ENCODE measurements around the gene NME3.
"Not testable (repeated sequence)": the region's sequence is repeated elsewhere in the genome, so short reads cannot be mapped to it uniquely, and the experiment has no call there.

The NME3 gene

DNA sequence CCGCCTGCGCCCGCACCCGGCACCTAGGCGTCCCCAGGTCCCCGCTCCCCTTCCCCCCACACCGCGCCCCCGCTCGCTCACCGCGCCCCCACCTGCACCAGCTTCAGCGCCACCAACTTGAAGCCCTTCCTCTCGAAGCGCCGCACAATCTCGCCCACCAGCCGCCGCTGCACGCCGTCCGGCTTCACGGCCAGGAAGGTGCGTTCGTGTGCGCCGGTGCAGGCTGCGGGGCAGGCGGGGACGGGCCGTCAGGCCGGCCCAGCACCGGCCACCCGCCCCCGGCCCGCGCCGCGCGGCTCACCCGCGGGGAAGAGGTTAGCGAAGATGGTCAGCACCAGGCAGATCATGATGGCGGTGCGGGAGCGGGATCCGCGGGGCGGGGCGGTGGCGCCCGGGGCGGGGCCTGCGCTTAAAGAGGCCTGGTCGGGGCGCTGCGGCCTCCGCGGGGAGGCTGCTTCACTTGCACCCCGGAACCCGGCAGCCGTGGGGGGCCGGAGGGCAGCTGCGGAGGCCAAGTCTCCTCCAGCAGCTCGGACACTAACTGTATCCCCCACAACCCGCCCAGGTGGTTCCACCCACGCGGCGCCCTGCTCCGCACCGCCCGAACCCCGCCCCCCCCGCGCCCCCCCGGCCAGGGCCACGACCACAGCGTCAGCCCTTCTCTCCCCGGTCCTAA, at the start of gene NME3:
TSS of gene NME3 (minus strand) at position 356 of the 676 bp plus-strand sequence. CDS start at position 347, 9 bp downstream.
- DNase-seq, result no peak

GRCh38 chr16:1820946-1821290, 49.6 kb upstream of the NME3 start:
- no peak for DNase-seq

- DNase-seq, result no peak
Observed at GRCh38 chr16:1820096-1820945, 49.0 kb upstream of the NME3 start.

DNA sequence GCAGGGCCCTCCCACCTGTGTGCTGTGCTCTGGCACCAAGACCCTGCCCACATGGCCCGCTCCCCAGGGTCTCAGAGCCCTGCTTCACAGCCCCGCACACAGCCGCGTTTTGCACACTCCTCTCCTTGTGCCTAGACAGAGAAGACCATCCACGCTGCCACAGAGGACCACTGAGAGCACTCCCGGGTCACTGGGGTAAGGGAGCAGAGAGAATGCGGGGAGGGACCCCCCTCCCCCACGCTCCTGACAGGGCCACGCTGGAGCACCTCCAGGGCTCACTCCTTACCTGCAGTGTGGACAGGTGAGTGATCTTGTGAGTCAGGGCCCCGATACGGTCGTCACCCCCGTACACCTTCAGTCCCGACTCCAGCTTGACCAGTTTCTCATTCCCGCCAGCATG, 48.3 kb upstream of the NME3 start:
- no peak for DNase-seq

DNA sequence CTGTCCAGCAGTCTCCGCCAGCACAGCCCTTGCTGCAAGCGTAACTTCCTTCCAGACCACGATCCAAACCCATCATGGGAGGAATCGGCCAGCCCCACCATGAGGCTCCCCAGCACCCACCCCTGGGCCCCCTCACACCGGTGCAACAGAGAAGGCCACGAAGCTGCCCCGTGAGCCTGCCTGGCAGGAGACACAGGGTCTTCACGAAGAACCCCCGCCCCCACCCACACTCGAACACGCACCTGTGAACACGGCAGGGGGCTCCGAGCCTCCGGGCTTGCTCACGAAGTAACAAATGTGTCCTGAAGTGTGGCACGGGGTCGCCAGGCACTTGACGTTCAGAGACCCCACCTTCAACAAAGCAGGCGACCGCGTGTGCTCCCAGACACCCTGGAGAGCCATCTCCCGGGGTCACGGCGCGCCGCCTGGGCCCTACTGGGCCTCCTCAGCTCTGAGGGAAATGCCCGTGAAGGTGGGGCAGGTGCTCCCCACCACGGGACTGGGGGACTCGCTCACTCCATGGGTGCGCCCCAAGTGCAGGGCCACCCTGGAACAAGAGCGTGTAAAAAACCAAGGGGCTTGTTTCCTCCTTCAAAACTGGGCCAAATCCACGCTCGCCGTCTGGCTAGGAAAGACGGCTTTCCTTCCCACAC, 47.7 kb upstream of the NME3 start:
- no peak for DNase-seq

- DNase-seq, result no peak
Observed at GRCh38 chr16:1818204-1818872, 47.0 kb upstream of the NME3 start.

DNA sequence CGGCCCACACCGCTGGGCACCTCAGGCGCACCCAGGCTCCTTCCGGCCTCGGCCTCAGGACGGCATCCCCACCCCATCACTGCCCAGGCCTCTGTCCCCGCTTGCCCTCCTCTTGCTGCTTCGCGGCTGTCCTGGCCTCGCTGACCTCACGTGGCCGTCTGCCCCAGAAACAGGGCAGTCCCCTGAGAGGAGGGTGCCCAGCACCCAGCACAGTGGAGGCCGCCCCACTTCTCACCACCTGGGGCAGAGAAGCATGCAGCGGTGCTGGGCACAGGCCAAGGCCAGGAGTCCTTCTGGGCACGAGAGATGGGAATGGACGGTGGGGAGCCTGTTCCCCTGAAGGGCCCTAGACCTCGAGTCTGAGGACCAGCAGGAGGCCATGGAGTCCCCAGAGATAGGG, 46.4 kb upstream of the NME3 start:
- no peak for DNase-seq

DNA sequence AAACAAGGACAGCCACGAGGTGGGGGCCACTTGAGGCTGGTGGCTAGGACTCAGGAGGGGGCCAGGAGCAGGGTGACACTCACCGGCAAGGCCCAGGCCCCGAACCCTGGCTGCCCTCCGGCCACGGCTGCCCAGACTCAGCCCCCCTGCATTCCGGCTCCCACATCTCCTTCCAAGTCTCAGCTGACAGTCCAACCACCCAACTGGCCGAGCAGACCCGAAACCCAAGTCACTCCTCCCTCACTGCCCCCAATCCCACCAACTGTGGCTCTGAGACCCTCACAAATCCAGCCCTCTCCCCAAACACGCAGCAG, 45.9 kb upstream of the NME3 start:
- DNase-seq, result no peak

DNA sequence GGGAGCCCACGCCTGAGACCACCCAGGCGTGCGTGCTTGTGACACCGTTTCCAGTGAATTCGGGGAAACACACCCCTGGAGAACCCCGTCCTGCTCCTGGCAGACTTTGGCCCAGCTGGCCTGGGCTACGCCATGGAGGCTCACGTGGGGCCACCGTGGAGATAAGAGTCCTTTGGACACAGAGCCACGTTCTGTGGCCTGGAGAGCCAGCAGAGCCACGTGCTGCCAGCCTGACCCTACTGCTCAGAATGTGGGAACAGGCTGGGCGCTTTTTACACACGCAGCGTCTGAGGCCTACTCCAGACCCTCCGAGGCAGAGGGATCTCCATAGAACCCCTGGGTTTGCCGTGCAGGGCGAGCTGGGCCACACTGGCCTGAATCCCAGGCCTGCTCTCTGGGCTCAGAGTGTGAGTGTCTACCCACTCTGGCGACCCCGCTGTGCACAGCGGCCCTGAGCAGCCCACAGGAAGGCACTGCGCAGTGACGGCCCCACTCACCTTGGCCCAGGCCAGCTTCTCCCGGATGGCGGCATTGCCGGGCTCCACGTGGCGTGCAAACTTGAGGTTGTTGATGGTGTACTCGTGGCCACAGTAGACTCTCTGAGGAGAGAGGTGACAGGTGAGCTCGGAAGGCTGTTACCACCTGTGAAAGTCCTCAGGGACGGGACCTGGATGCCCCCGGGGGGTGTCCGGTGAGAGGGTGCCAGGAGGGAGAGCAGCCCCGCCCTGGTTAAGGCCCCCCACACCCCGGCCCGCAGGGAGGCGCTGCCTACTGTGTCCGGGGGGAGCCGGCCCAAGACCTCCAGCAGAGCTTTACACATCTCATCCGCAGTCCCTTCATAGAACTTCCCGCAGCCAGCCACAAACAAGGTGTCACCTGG, 45.3 kb upstream of the NME3 start:
- DNase-seq, result no peak

- no peak for DNase-seq
Observed at GRCh38 chr16:1815461-1815860, 44.1 kb upstream of the NME3 start.

DNA sequence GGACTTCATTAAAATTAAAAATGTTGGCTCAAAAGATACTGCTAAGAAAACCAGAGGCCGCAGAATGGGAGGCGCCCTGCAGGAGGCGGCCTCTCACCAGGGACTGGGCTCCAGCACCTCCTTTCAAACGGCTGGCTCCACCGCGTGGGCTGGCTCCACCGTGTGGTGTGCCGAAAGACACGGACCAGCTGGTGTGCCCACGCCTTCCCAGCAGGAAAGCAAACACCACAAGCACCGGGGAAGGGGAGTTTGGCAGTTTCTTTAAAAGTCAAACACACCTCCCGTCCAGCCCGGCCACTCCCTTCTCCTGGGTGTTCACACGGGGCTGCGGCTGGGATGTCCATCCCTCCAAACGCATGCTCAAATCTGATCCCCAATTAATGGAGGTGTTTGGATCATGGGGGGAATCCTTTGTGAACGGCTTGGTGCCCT, 41.4 kb upstream of the NME3 start:
- DNase-seq, result no peak

DNA sequence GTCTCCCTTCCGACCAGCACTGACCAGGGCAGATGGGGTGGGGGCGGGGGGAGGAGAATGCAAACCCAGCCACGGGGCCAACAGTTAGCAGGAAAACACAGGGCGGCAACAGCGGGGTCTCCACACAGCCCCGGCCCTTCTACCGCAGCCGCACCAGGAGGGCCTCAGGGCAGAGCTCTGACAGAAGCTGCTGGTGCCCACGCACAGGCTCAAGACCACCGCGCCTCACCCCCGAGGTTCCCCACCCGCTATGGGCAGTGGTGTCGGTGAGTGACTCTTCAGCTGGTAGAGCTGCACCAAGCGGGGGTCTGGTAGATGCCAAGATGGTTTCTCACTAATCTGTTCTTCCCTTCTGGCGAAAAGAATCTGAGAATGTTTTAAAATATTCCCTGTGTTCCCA, 39.2 kb upstream of the NME3 start:
- DNase-seq, result no peak

DNA sequence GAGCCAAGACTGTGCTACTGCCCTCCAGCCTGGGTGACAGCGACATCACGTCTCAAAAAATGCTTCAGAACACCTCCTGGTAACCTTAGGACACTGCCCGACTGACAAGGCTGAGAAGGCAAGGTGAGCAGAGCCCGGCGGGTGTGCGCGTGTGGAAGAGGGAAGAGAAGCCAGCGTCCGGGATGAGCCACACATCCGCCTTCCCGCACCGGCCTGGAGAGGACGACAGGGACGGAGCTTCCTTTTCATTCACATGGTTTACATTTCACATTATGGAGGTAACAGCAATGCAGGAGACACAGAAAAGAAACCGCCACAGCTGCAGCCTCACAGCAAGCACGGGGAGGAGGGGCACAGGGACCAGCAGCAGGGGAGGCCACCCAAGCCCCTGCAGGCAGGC, 38.8 kb upstream of the NME3 start:
- DNase-seq, result no peak

DNA sequence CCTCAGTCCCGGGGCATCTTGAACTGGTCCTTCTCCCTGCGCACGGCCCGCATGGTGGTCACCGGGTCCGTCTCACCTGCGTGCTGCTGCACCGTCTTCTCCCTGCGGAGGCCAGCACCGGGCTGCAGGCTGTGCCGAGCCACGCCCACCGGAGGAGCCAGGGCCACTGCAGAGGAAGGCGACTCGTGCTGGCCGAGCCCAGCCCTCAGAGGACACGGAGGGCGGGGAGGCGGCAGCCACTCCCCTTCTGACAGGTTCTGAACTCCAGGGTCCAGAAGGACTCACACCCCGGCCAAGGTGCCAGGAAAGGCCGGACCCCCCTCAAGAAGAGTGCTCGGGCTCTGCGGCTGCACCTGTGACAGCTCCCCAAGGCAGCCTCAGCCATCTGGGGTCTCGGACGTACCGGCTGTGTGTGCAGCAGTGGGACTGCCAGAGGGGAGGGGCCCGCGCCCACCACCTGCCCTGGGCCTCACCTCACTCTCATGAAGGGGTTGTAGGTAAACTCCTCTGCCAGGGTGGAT, 38.0 kb upstream of the NME3 start:
- DNase-seq, result no peak

- DNase-seq, result no peak
Observed at GRCh38 chr16:1808691-1809090, 37.3 kb upstream of the NME3 start.

- no peak for DNase-seq
Observed at GRCh38 chr16:1807626-1808025, 36.3 kb upstream of the NME3 start.

DNA sequence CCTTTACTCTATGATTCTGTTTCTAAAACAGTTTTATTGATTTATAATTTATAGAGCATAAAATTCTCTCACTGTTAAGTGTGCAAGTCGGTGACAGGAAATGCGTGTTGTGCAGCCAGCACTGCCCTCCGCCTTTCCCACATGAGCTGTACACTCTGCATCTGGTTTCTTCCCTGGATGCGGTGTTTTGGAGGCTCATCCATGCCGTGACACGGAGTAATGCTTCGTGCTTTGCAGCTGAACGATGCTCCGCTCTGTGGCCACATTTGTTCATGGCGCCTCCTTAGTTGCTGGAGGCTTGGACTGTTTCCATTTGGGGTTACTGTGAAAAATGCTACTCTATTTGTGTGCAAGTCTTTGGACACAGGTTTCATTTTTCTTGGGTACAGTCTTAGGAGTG, 29.4 kb upstream of the NME3 start:
- DNase-seq, result no peak

GRCh38 chr16:1799263-1799662, 27.9 kb upstream of the NME3 start:
- DNase-seq, result not testable (repeated sequence)

DNA sequence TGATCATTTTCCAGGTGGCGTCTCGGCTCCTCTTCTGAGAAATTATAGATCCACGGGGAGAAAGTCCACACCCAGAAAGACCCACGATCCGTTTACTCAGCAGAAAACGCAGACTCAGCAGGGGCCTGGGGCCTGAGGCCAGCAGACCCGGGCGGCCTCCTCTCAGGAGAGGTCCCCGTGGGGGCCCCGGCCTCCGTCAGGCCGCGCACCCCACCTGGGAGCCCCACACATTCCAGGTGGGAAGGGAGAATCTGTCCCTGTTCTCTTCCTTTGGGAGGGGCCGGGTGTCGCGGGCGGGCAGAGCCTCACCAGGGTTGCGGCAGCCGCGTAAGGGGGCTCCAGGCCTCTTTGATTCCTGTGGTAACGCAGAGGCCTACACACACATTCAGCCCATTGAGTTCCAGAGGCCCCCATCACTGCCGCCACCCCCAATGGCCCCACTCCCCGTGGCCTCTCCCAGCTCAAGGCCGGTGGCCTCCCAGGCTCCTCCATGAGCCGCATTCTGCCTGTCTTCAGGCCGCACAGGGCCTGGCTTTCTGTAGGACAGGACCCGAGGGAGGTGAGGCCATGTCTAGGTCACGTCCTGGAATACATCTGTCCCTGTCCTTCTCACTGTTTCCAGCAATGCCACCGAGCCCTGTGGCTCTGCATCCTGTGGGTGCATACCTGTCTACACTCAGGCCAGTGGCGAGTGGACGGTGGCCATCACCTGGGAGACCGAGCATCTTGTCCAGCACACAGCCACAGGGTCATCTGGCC, 23.7 kb upstream of the NME3 start:
- no peak for DNase-seq

- DNase-seq, result no peak
Observed at GRCh38 chr16:1794221-1794871, 23.0 kb upstream of the NME3 start.

Measured in NCI-H2029 (cell line).